AG04449 (cell line): ENCODE data around the gene GRHL3.
A peak's percentile ranks its signal among the peaks of the same experiment; 100 is the strongest.
"Not testable (repeated sequence)": the region's sequence is repeated elsewhere in the genome, so short reads cannot be mapped to it uniquely, and the experiment has no call there.

Experiments used
- CTCF ChIA-PET: fragments of 350-600 bp; formaldehyde crosslinking; extraction: SDS; loops from one replicate; lab custom pipeline; 2021; ENCODE audit warnings: antibody characterized with exemption; lab: Yijun Ruan, JAX
- POLR2A ChIA-PET: fragments of 400-600, 350-600 bp; formaldehyde crosslinking; extraction: SDS; loops from one replicate; lab custom pipeline; 2020; ENCODE audit warnings: antibody characterized with exemption, inconsistent platforms; lab: Yijun Ruan, JAX
- DNase-seq: peaks from one replicate; pipeline ENCODE4 v3.0.0-alpha.2; 2010; ENCODE audit warnings: low read depth, low spot score
- H3K4me3 ChIP-seq: 2 replicates; pipeline ENCODE4 v1.5.1; 2011; ENCODE audit warnings: low read depth, mild to moderate bottlenecking, control low read depth, low read length
- TF ChIP-seq, protein P1 (sequence below): IDR thresholded peaks from one replicate; pipeline ENCODE4 v1.5.1; 2011; ENCODE audit warnings: mild to moderate bottlenecking, moderate library complexity, low read length, control low read depth, inconsistent platforms; ENCODE audit not compliant: insufficient read depth; ENCODE audit errors: missing control alignments

The GRHL3 gene

DNA sequence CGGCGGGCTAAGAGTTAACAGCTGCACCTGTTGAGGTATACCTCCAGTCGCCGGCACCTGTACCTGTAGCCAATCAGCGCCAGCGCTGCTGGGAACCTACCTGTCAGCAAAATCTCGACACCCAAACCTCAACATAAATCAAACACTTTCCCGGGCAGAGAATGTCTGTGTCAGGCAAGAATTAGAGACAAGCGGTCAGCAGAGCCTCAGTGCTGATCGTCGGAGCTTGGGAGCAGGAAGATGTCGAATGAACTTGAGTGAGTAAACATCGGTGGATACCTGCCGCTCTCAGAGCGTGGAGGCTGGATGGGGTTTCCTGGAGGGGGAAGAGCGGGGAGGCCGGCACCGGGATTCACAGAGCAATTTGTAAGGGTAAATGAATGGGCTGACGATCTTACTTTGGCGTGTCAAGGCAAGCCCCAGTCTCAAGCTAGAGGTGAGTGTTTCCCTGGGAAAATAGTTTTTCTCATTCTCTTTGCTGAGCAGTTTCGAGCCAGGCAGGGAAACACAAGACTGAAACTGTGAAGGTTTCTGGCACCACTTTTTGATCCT lies at the start of gene GRHL3:
Gene GRHL3, plus strand, starts transcription at position 46 of the 552 bp plus-strand sequence. Its CDS starts 195 bp downstream, at position 241.
- no peak for DNase-seq
- no peak within 1 kb of the TSS for H3K4me3 ChIP-seq

DNA sequence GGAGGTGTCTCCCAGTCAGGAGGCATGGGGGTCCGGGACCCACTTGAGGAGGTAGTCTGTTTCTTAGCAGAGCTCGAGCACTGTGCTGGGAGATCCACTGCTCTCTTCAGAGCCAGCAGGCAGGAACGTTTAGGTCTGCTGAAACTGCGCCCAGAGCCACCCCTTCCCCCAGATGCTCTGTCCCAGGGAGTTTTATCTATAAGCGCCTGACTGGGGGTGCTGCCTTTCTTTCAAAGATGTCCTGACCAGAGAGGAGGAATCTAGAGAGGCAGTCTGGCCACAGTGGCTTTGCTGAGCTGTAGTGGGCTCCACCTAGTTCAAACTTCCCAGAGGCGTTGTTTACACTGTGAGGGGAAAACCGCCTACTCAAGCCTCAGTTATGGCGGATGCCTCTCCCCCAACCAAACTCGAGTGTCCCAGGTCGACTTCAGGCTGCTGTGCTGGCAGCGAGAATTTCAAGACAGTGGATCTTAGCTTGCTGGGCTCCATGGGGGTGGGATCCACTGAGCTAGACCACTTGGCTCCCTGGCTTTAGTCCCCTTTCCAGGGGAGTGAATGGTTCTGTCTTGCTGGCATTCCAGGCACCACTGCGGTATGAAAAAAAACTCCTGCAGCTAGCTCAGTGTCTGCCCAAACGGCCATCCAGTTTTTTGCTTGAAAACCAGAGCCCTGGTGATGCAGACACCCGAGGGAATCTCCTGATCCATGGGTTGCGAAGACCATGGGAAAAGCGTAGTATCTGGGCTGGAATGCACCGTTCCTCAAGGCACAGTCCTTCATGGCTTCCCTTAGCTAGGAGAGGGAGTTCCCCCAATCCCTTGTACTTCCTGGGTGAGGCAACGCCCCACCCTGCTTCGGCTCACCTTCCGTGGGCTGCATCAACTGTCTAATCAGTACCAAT lies 44.7 kb upstream of the GRHL3 start:
- DNase-seq, CTCF ChIA-PET, H3K4me3 ChIP-seq, POLR2A ChIA-PET: not testable (repeated sequence)

More for the DNA sequence above, at the start of gene GRHL3:
- TF ChIP-seq, protein P1, sequence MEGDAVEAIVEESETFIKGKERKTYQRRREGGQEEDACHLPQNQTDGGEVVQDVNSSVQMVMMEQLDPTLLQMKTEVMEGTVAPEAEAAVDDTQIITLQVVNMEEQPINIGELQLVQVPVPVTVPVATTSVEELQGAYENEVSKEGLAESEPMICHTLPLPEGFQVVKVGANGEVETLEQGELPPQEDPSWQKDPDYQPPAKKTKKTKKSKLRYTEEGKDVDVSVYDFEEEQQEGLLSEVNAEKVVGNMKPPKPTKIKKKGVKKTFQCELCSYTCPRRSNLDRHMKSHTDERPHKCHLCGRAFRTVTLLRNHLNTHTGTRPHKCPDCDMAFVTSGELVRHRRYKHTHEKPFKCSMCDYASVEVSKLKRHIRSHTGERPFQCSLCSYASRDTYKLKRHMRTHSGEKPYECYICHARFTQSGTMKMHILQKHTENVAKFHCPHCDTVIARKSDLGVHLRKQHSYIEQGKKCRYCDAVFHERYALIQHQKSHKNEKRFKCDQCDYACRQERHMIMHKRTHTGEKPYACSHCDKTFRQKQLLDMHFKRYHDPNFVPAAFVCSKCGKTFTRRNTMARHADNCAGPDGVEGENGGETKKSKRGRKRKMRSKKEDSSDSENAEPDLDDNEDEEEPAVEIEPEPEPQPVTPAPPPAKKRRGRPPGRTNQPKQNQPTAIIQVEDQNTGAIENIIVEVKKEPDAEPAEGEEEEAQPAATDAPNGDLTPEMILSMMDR, result no peak
- ChIA-PET CTCF (interaction anchor here (2.5 to 2.8 kb wide), 2 partner anchors 72 to 118 kb away, joined by 8 to 10 read pairs; no protein-coding TSS in a partner anchor), POLR2A (no interaction called here)

DNA sequence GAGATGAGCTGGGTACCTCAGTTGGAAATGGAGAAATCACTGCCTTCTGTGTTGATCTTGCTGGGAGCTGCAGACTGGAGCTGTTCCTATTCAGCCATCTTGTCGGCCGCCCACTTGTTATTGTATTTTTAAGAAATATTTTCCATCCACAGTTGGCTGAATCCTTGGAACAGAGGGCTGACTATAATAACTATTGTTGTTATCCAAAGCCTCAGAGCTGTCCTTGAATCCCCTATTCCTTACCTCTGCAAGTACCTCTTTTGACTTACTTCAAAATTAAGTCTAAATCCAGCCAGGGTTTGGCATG lies 44.1 kb upstream of the GRHL3 start:
- H3K4me3 ChIP-seq, result no peak overlapping the region
- TF ChIP-seq, protein P1, result no peak
- CTCF ChIA-PET, result no interaction called here
- no peak for DNase-seq
- POLR2A ChIA-PET, result no interaction called here

DNA sequence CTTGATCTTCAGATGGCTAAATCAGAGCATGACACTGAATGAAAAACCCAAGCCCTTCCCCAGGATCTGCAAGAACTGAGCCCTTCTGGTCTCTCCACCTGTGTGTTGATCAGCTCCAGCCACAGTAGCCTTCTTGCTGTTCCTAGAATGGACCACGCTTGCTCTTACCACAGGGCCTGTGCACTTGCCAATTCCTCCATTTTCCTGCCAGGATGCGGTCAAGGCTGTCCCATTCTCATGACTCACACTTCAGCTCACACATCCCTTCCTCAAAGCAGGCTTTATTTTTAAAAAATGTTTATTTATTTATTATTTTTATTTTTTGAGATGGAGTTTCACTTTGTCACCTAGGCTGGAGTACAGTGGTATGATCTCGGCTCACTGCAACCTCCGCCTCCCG lies 43.6 kb upstream of the GRHL3 start:
- ChIA-PET POLR2A (no interaction called here), CTCF (interaction anchor here (1.2 kb wide), 1 partner anchor 116 kb away, joined by 3 read pairs; no protein-coding TSS in a partner anchor)
- H3K4me3 ChIP-seq, result no peak overlapping the region
- no peak for DNase-seq
- TF ChIP-seq, protein P1, result no peak

- POLR2A ChIA-PET, result no interaction called here
- DNase-seq, result no peak
- CTCF ChIA-PET, result interaction anchor here (1.1 to 1.2 kb wide), 3 partner anchors 9 to 114 kb away, joined by 3 to 4 read pairs (median 3); no protein-coding TSS in a partner anchor
- no peak overlapping the region for H3K4me3 ChIP-seq
- TF ChIP-seq, protein P1, result no peak
These were observed 42.4 kb upstream of the GRHL3 start for GRCh38 chr1:24276791-24277190.

GRCh38 chr1:24277420-24278169 lies 41.6 kb upstream of the GRHL3 start:
- peak; percentile 36 for DNase-seq
- TF ChIP-seq, protein P1, result no peak
- POLR2A ChIA-PET, result interaction anchor here (0.7 to 1.1 kb wide), 2 partner anchors 45 to 467 kb away, joined by 3 to 4 read pairs; partner anchors contain the start of gene CLIC4
- H3K4me3 ChIP-seq, result no peak overlapping the region
- CTCF ChIA-PET, result interaction anchor here (1.0 to 1.2 kb wide), 3 partner anchors 10 to 87 kb away, joined by 3 to 4 read pairs (median 3); no protein-coding TSS in a partner anchor
